H9 (cell line): ENCODE data around the gene TMEM123. TPM values are rescaled to one million over a fixed set of nuclear protein-coding genes. Genes with fewer than 3 reads are reported as not detected.

ENCODE experiments used
- DNase-seq: peaks from one replicate; pipeline ENCODE4 v3.0.0-alpha.2; 2017
- H2AFZ ChIP-seq: one replicate; pipeline ENCODE4 v1.6.1; 2013; ENCODE audit warnings: mild to moderate bottlenecking, low read length, control low read depth, moderate library complexity
- H2AK5ac ChIP-seq: 2 replicates; pipeline ENCODE4 v1.6.1; 2013; ENCODE audit warnings: low read length, control low read depth, mixed read lengths; ENCODE audit not compliant: insufficient read length
- H2BK120ac ChIP-seq: one replicate; pipeline ENCODE4 v1.6.1; 2013; ENCODE audit warnings: low read depth, mild to moderate bottlenecking, low read length, control low read depth, inconsistent platforms; ENCODE audit not compliant: poor library complexity, severe bottlenecking
- H2BK12ac ChIP-seq: 2 replicates; pipeline ENCODE4 v1.6.1; 2013; ENCODE audit warnings: low read length, control low read depth, mixed read lengths, low read depth; ENCODE audit not compliant: insufficient read length
- H2BK15ac ChIP-seq: 2 replicates; pipeline ENCODE4 v1.6.1; 2013; ENCODE audit warnings: low read depth, low read length, control low read depth
- H2BK20ac ChIP-seq: one replicate; pipeline ENCODE4 v1.6.1; 2013; ENCODE audit warnings: low read depth, mild to moderate bottlenecking, low read length, control low read depth, inconsistent platforms; ENCODE audit not compliant: poor library complexity, severe bottlenecking
- H2BK5ac ChIP-seq: 2 replicates; pipeline ENCODE4 v1.6.1; 2013; ENCODE audit warnings: low read length, control low read depth, mixed read lengths; ENCODE audit not compliant: insufficient read length
- H3K14ac ChIP-seq: 2 replicates; pipeline ENCODE4 v1.6.1; 2013; ENCODE audit warnings: low read length, control low read depth; ENCODE audit not compliant: insufficient read depth
- H3K18ac ChIP-seq: 2 replicates; pipeline ENCODE4 v1.6.1; 2013; ENCODE audit warnings: low read depth, mild to moderate bottlenecking, mixed read lengths, low read length, control low read depth; ENCODE audit not compliant: insufficient read length
- H3K23ac ChIP-seq: 2 replicates; pipeline ENCODE4 v1.6.1; 2013; ENCODE audit warnings: low read length, control low read depth, mixed read lengths, low read depth; ENCODE audit not compliant: insufficient read length
- H3K23me2 ChIP-seq: 2 replicates; pipeline ENCODE4 v1.6.1; 2013; ENCODE audit warnings: low read depth, mild to moderate bottlenecking, mixed read lengths, low read length, control low read depth; ENCODE audit not compliant: insufficient read length, poor library complexity, severe bottlenecking
- H3K27ac ChIP-seq: 2 replicates; pipeline ENCODE4 v1.5.1; 2013; ENCODE audit warnings: low read length, control low read depth, mixed read lengths, low read depth; ENCODE audit not compliant: insufficient read length
- H3K27me3 ChIP-seq: 2 replicates; pipeline ENCODE4 v1.6.1; 2013; ENCODE audit warnings: low read length, control low read depth, inconsistent platforms; ENCODE audit not compliant: insufficient read depth
- H3K4ac ChIP-seq: 2 replicates; pipeline ENCODE4 v1.6.1; 2013; ENCODE audit warnings: low read depth, mild to moderate bottlenecking, control low read depth, inconsistent platforms, low read length, moderate library complexity
- H3K4me1 ChIP-seq: 2 replicates; pipeline ENCODE4 v1.6.1; 2013; ENCODE audit warnings: low read length, control low read depth, inconsistent platforms; ENCODE audit not compliant: insufficient read depth
- H3K4me2 ChIP-seq: 2 replicates; pipeline ENCODE4 v1.6.1; 2013; ENCODE audit warnings: low read length, control low read depth, mixed read lengths; ENCODE audit not compliant: insufficient read length, insufficient read depth
- H3K56ac ChIP-seq: 2 replicates; pipeline ENCODE4 v1.6.1; 2013; ENCODE audit warnings: low read depth, mild to moderate bottlenecking, mixed read lengths, low read length, control low read depth; ENCODE audit not compliant: insufficient read length
- H3K79me1 ChIP-seq: 2 replicates; pipeline ENCODE4 v1.6.1; 2013; ENCODE audit warnings: low read depth, mild to moderate bottlenecking, moderate library complexity, low read length, control low read depth, inconsistent platforms; ENCODE audit not compliant: insufficient read depth, poor library complexity, severe bottlenecking
- H3K79me2 ChIP-seq: 2 replicates; pipeline ENCODE4 v1.6.1; 2013; ENCODE audit warnings: low read length, control low read depth, inconsistent platforms; ENCODE audit not compliant: insufficient read depth
- H3K9ac ChIP-seq: 2 replicates; pipeline ENCODE4 v1.6.1; 2013; ENCODE audit warnings: low read length, control low read depth, mixed read lengths; ENCODE audit not compliant: insufficient read length; ENCODE audit errors: extremely low read depth
- H3K9me3 ChIP-seq: one replicate; pipeline ENCODE4 v1.6.1; 2013; ENCODE audit warnings: low read depth, low read length, inconsistent platforms; ENCODE audit not compliant: control insufficient read depth
- H3T11ph ChIP-seq: one replicate; pipeline ENCODE4 v1.6.1; 2013; ENCODE audit warnings: mild to moderate bottlenecking, low read length, control low read depth, inconsistent platforms
- H4K20me1 ChIP-seq: one replicate; pipeline ENCODE4 v1.6.1; 2013; ENCODE audit not compliant: control insufficient read depth, insufficient read length, insufficient read depth
- H4K5ac ChIP-seq: 2 replicates; pipeline ENCODE4 v1.6.1; 2013; ENCODE audit warnings: low read depth, mild to moderate bottlenecking, mixed read lengths, low read length, control low read depth; ENCODE audit not compliant: insufficient read length
- H4K8ac ChIP-seq: replicated peaks from 2 replicates; pipeline ENCODE4 v1.6.1; 2013; ENCODE audit warnings: low read length, control low read depth, mixed read lengths, low read depth; ENCODE audit not compliant: insufficient read length
- H4K91ac ChIP-seq: 2 replicates; pipeline ENCODE4 v1.6.1; 2013; ENCODE audit warnings: low read depth, mild to moderate bottlenecking, moderate library complexity, mixed read lengths, low read length, control low read depth; ENCODE audit not compliant: insufficient read length
- H3K27ac Mint-ChIP-seq, 3 experiments: 2 replicates in 2 of 3; 3 replicates in 1 of 3; pipeline ENCODE4 v1.8.0; 2020 to 2021; ENCODE audit warnings: mixed read lengths in 3 of 3, mild to moderate bottlenecking in 1 of 3, moderate library complexity in 1 of 3
- H3K27me3 Mint-ChIP-seq: 2 replicates; pipeline ENCODE4 v1.8.0; 2021; ENCODE audit warnings: low read depth, mild to moderate bottlenecking, moderate library complexity, mixed read lengths
- H3K36me3 Mint-ChIP-seq, 3 experiments: 2 replicates in 2 of 3; 3 replicates in 1 of 3; pipeline ENCODE4 v1.8.0; 2020 to 2021; ENCODE audit warnings: low read depth in 3 of 3, mixed read lengths in 3 of 3; ENCODE audit not compliant: insufficient read depth in 1 of 3
- H3K4me1 Mint-ChIP-seq, 2 experiments: 2 replicates each; pipeline ENCODE4 v1.8.0; 2020; ENCODE audit warnings: mixed read lengths in 2 of 2
- H3K4me3 Mint-ChIP-seq, 2 experiments: 2 replicates in 1 of 2; 3 replicates in 1 of 2; pipeline ENCODE4 v1.8.0; 2020 to 2021; ENCODE audit warnings: mild to moderate bottlenecking in 2 of 2, mixed read lengths in 2 of 2, moderate library complexity in 1 of 2
- H3K9me3 Mint-ChIP-seq, 2 experiments: 2 replicates in 1 of 2; 3 replicates in 1 of 2; pipeline ENCODE4 v1.8.0; 2020; ENCODE audit warnings: mild to moderate bottlenecking in 2 of 2, mixed read lengths in 2 of 2, moderate library complexity in 1 of 2
- CTCF ChIP-seq: fragments of 200-600 bp; sonication (generic); conservative IDR thresholded peaks from 3 replicates; pipeline ENCODE4 v1.8.0; 2021; ENCODE audit warnings: antibody characterized with exemption, mild to moderate bottlenecking
- WGBS: extraction: QIAGEN DNeasy Blood & Tissue Kit; methylation state at CpG from one replicate; pipeline ENCODE4 v1.1.7; 2013; ENCODE audit warnings: missing lambda C conversion rate, low lambda C conversion rate, mixed read lengths; ENCODE audit not compliant: insufficient read length; ENCODE audit errors: extremely low coverage; 5-methylcytosine and 5-hydroxymethylcytosine counted together
- total RNA-seq: library from RNA; stranded (reverse); gene quantifications from 2 replicates; pipeline ENCODE4 v1.2.1, GENCODE V29; 2021

Gene TMEM123
- total RNA-seq, 1 experiment from 2014 or later: 76.7 TPM

GRCh38 chr11:102359372-102359771 lies 93.2 kb downstream of the TMEM123 start:
- Histone ChIP-seq H2BK5ac (no peak overlapping the region), H3K4me2 (no peak overlapping the region), H2AK5ac (no peak overlapping the region), H2AFZ (no peak overlapping the region), H3K27me3 (no peaks in the 10 kb centered on the region), H3K27ac (no peak overlapping the region), H3K79me2 (no peaks in the 10 kb centered on the region), H3K4me1 (no peaks in the 10 kb centered on the region), H3K56ac (no peak overlapping the region), H2BK20ac (no peak overlapping the region), H3K23ac (no peak overlapping the region), H3K9ac (no peak overlapping the region), H2BK120ac (no peak overlapping the region), H3K4ac (no peak overlapping the region), H3K9me3 (no peaks in the 10 kb centered on the region), H3K79me1 (no peaks in the 10 kb centered on the region), H4K20me1 (no peaks in the 10 kb centered on the region), H4K8ac (no peak overlapping the region), H2BK15ac (no peak overlapping the region), H3T11ph (no peak overlapping the region), H3K23me2 (no peaks in the 10 kb centered on the region), H2BK12ac (no peak overlapping the region), H4K91ac (no peak overlapping the region), H4K5ac (no peak overlapping the region), H3K18ac (no peak overlapping the region), H3K14ac (no peak overlapping the region)
- no peaks in the 10 kb centered on the region for H3K27me3 Mint-ChIP-seq
- DNase-seq: no peak
- no peaks in the 10 kb centered on the region for H3K4me1 Mint-ChIP-seq
- TF ChIP-seq CTCF: no peak
- no peak overlapping the region for H3K4me3 Mint-ChIP-seq
- WGBS: no CpG with 5 or more reads among the region's 3 CpGs
- no peak overlapping the region for H3K27ac Mint-ChIP-seq
- peaks cover 7 to 9% of the 10 kb centered on the region in 2 experiments; a peak in 4 of 5 replicates for H3K9me3 Mint-ChIP-seq
- H3K36me3 Mint-ChIP-seq: peaks cover 24 to 61% (median 55%) of the 10 kb centered on the region in 3 experiments; a peak in 6 of 7 replicates
